Activated CD4-positive, alpha-beta T cell treated with anti-CD3 and anti-CD28 coated beads for 24 hours (primary cell): Measurements from ENCODE around the gene LONP1.
"Not testable (repeated sequence)": the region's sequence is repeated elsewhere in the genome, so short reads cannot be mapped to it uniquely, and the experiment has no call there.

ENCODE experiments used
- DNase-seq, 2 donors: peaks; one replicate each; pipeline ENCODE4 v3.0.0-alpha.2; 2020; ENCODE audit warnings: low read depth in 2 of 2

LONP1 gene

GRCh38 chr19:5693195-5694166 is 26.5 kb downstream of the LONP1 start:
- no peak for DNase-seq

GRCh38 chr19:5692723-5693194 is 27.2 kb downstream of the LONP1 start:
- no peak for DNase-seq

- no peak for DNase-seq
These were observed 27.9 kb downstream of the LONP1 start for GRCh38 chr19:5691822-5692722.

- DNase-seq = peak in 1 of 2 donors; percentile 56
These were observed 28.8 kb downstream of the LONP1 start for GRCh38 chr19:5690955-5691821.

GRCh38 chr19:5690125-5690954 is 29.6 kb downstream of the LONP1 start, which contains the start of gene RPL36:
TSS of gene RPL36 (plus strand) at chr19:5690295. CDS start at chr19:5690508, 213 bp downstream.
- peak; percentile 99 for DNase-seq

GRCh38 chr19:5688262-5688881 is 31.6 kb downstream of the LONP1 start:
- not testable (repeated sequence) for DNase-seq

GRCh38 chr19:5687360-5688198 is 32.4 kb downstream of the LONP1 start:
- DNase-seq = no peak

GRCh38 chr19:5686647-5687359 is 33.1 kb downstream of the LONP1 start:
- peak; percentile 100 for DNase-seq

- DNase-seq = no peak
These were observed 33.7 kb downstream of the LONP1 start for GRCh38 chr19:5686326-5686646.

- DNase-seq = no peak
These were observed 35.1 kb downstream of the LONP1 start for GRCh38 chr19:5684694-5685430.

GRCh38 chr19:5683177-5683886 is 36.6 kb downstream of the LONP1 start:
- DNase-seq = no peak

- DNase-seq = no peak
These were observed 37.9 kb downstream of the LONP1 start for GRCh38 chr19:5682107-5682482.

GRCh38 chr19:5681391-5682106 is 38.4 kb downstream of the LONP1 start:
- no peak for DNase-seq

GRCh38 chr19:5680437-5681368 is 39.2 kb downstream of the LONP1 start, which contains the start of the genes HSD11B1L and MICOS13:
TSS of gene HSD11B1L (plus strand) at chr19:5681027. CDS start at chr19:5684833, 3,806 bp downstream.
TSS of gene MICOS13 (minus strand) at chr19:5680516. CDS start at chr19:5680486, 30 bp downstream.
- DNase-seq = peak; percentile 95

GRCh38 chr19:5680084-5680436 is 39.9 kb downstream of the LONP1 start:
- DNase-seq = no peak
